Endothelial cell of umbilical vein (primary cell): Measurements from ENCODE around the gene PTPRO. TPM values are rescaled to one million over a fixed set of nuclear protein-coding genes. Genes with fewer than 3 reads are reported as not detected.

ENCODE experiments used
- BruUV-seq: library from RNA; stranded (reverse); fragments of 400-500 nt; replicated peaks from 2 replicates; lab custom pipeline; 2021; lab: Mats Ljungman, UMichigan
- CTCF ChIA-PET: fragments of 300-600, 350-600 bp; sonication (Branson Sonifier 250); formaldehyde crosslinking; loops from one replicate; lab custom pipeline; 2021; ENCODE audit warnings: antibody characterized with exemption, inconsistent platforms; lab: Charles Lee
- POLR2A ChIA-PET: fragments of 300-600, 350-600 bp; sonication (Branson Sonifier 250); formaldehyde crosslinking; loops from one replicate; lab custom pipeline; 2021; ENCODE audit warnings: antibody characterized with exemption, inconsistent platforms; lab: Charles Lee
- DNase-seq: peaks from one replicate; pipeline ENCODE4 v3.0.0-alpha.2; 2011; ENCODE audit warnings: low read depth, low spot score
- FAIRE-seq: peaks from 2 replicates; lab custom pipeline; 2011; peaks lifted over from hg19 to GRCh38; lab: Jason Lieb, UNC
- H2AFZ ChIP-seq: 2 replicates; pipeline ENCODE4 v1.6.0; 2012; ENCODE audit warnings: low read depth, low read length, control low read depth, inconsistent platforms
- H3K27ac ChIP-seq: 2 replicates; pipeline ENCODE4 v1.5.1; 2011; ENCODE audit warnings: low read depth, mild to moderate bottlenecking, control low read depth, low read length, moderate library complexity; ENCODE audit not compliant: insufficient read depth
- H3K27me3 ChIP-seq, 2 experiments: 2 replicates each; pipeline versions ENCODE4 v1.6.0 to v1.6.1; 2011; ENCODE audit warnings: low read length in 2 of 2, mixed read lengths in 1 of 2; ENCODE audit not compliant: control insufficient read depth in 2 of 2, insufficient read depth in 2 of 2
- H3K36me3 ChIP-seq, 2 experiments: 2 replicates in 1 of 2; 3 replicates in 1 of 2; pipeline ENCODE4 v1.5.1; 2011; ENCODE audit warnings: low read length in 2 of 2, mild to moderate bottlenecking in 1 of 2, moderate library complexity in 1 of 2; ENCODE audit not compliant: control insufficient read depth in 2 of 2, insufficient read depth in 2 of 2; ENCODE audit errors: extremely low read depth in 1 of 2
- H3K4me1 ChIP-seq: 3 replicates; pipeline ENCODE4 v1.5.1; 2011; ENCODE audit warnings: mild to moderate bottlenecking, low read length; ENCODE audit not compliant: control insufficient read depth, insufficient read depth; ENCODE audit errors: extremely low read depth
- H3K4me2 ChIP-seq: 2 replicates; pipeline ENCODE4 v1.6.1; 2011; ENCODE audit warnings: low read length, control low read depth, mixed read lengths; ENCODE audit not compliant: insufficient read depth
- H3K4me3 ChIP-seq, 3 experiments: fragments of 200-600 bp in 1 of 3; sonication (generic), shearing (Covaris generic) in 1 of 3; replicated peaks in 1 of 3; 2 replicates each; pipeline ENCODE4 v1.5.1; 2011 to 2016; ENCODE audit warnings: control low read depth in 3 of 3, low read length in 3 of 3, mild to moderate bottlenecking in 2 of 3, inconsistent platforms in 1 of 3, low read depth in 1 of 3, moderate library complexity in 1 of 3; ENCODE audit not compliant: insufficient read depth in 1 of 3
- H3K79me2 ChIP-seq: 2 replicates; pipeline ENCODE4 v1.6.0; 2012; ENCODE audit warnings: low read length, inconsistent platforms; ENCODE audit not compliant: control insufficient read depth, insufficient read depth
- H3K9ac ChIP-seq: replicated peaks from 2 replicates; pipeline ENCODE3; 2011; ENCODE audit warnings: low read length, control low read depth; ENCODE audit not compliant: insufficient read depth; ENCODE audit errors: extremely low read depth
- H3K9me1 ChIP-seq: replicated peaks from 3 replicates; pipeline ENCODE4 v1.6.0; 2011; ENCODE audit warnings: mild to moderate bottlenecking, low read length; ENCODE audit not compliant: control insufficient read depth, insufficient read depth; ENCODE audit errors: extremely low read depth
- H3K9me3 ChIP-seq: replicated peaks from 2 replicates; pipeline ENCODE4 v1.5.1; 2012; ENCODE audit warnings: low read length, inconsistent platforms; ENCODE audit not compliant: control insufficient read depth, insufficient read depth
- H4K20me1 ChIP-seq: replicated peaks from 2 replicates; pipeline ENCODE3; 2011; ENCODE audit warnings: mild to moderate bottlenecking, low read length; ENCODE audit not compliant: control insufficient read depth, insufficient read depth; ENCODE audit errors: extremely low read depth
- CTCF ChIP-seq, 2 donors: IDR thresholded peaks; 1 replicate in 1 of 2; 2 replicates in 1 of 2; pipeline ENCODE4 v1.5.1; 2011; ENCODE audit warnings: low read length in 2 of 2, mild to moderate bottlenecking in 2 of 2, moderate library complexity in 2 of 2, control low read depth in 1 of 2, inconsistent platforms in 1 of 2, low read depth in 1 of 2; ENCODE audit not compliant: insufficient read depth in 1 of 2; ENCODE audit errors: extremely low read depth in 1 of 2
- EZH2 ChIP-seq: IDR thresholded peaks from 2 replicates; pipeline ENCODE4 v1.6.1; 2012; ENCODE audit warnings: borderline replicate concordance, low read depth, mild to moderate bottlenecking, moderate library complexity, low read length, inconsistent platforms; ENCODE audit not compliant: severe bottlenecking
- FOS ChIP-seq: IDR thresholded peaks from 2 replicates; pipeline ENCODE4 v1.6.1; 2011; ENCODE audit warnings: mild to moderate bottlenecking, low read length, moderate library complexity, borderline replicate concordance; ENCODE audit not compliant: insufficient read depth
- GATA2 ChIP-seq: IDR thresholded peaks from 2 replicates; pipeline ENCODE4 v1.7.0; 2011; ENCODE audit warnings: low read depth, mild to moderate bottlenecking, moderate library complexity, mixed read lengths, low read length; ENCODE audit not compliant: insufficient read length, insufficient read depth
- JUN ChIP-seq: IDR thresholded peaks from 2 replicates; pipeline ENCODE4 v1.6.1; 2011; ENCODE audit warnings: borderline replicate concordance, low read depth; ENCODE audit not compliant: insufficient read length, insufficient read depth
- MAX ChIP-seq: IDR thresholded peaks from 2 replicates; pipeline ENCODE4 v1.6.1; 2011; ENCODE audit not compliant: insufficient read depth, insufficient read length
- MYC ChIP-seq: IDR thresholded peaks from one replicate; pipeline ENCODE4 v1.6.1; 2011; ENCODE audit warnings: mild to moderate bottlenecking, low read depth, low read length
- POLR2A ChIP-seq: IDR thresholded peaks from 2 replicates; pipeline ENCODE4 v1.6.1; 2012; ENCODE audit warnings: low read depth, mild to moderate bottlenecking, control low read depth, low read length
- POLR2AphosphoS5 ChIP-seq: IDR thresholded peaks from 2 replicates; pipeline ENCODE4 v1.6.1; 2012; ENCODE audit warnings: low read depth, mild to moderate bottlenecking, control low read depth, low read length, moderate library complexity; ENCODE audit not compliant: insufficient read depth
- dilution Hi-C: fragments of 300-500 bp; cut with MboI; formaldehyde crosslinking; loops from one replicate; pipeline ENCODE4 v1.15.0; 2019; ENCODE audit warnings: low sequenced_read_pairs; ENCODE audit not compliant: extremely low pct_ligation_motif_present
- intact Hi-C: fragments of 100-400 bp; cut with micrococcal nuclease; formaldehyde crosslinking; loops from one replicate; pipeline ENCODE4 v1.10.0; 2022
- polyA plus RNA-seq, 4 experiments: library from polyadenylated mRNA; depleted of rRNA in 3 of 4; stranded (reverse) in 3 of 4; unstranded in 1 of 4; fragments of >200 nt; gene quantifications; 2 replicates each; pipeline versions ENCODE4 v1.2.1 to v1.2.3, GENCODE V29; 2011 to 2012; ENCODE audit warnings: missing spikeins in 1 of 4
- total RNA-seq: library from RNA; stranded (reverse); gene quantifications from 2 replicates; pipeline ENCODE4 v1.2.3, GENCODE V29; 2021

PTPRO gene
- total and polyA plus RNA-seq, 2 donors (not counting 3 experiments of a cell fraction or from before 2014, with no cell fraction given): not detected

- Histone ChIP-seq H3K9me1 (no peaks in the 10 kb centered on the region), H4K20me1 (no peaks in the 10 kb centered on the region), H3K4me2 (no peak overlapping the region), H3K36me3 (no peaks in the 10 kb centered on the region), H2AFZ (no peak overlapping the region), H3K27me3 (no peaks in the 10 kb centered on the region), H3K9ac (no peak overlapping the region), H3K27ac (no peak overlapping the region), H3K79me2 (no peaks in the 10 kb centered on the region), H3K4me1 (no peaks in the 10 kb centered on the region), H3K4me3 (no peak overlapping the region), H3K9me3 (no peaks in the 10 kb centered on the region)
- DNase-seq (no peak), FAIRE-seq (no peak)
- ChIA-PET CTCF (no interaction called here), POLR2A (no interaction called here)
- dilution Hi-C loops (no loop called here), intact Hi-C loops (no loop called here)
- no peak for TF ChIP-seq GATA2
- TF ChIP-seq POLR2AphosphoS5: no peak
- no peak for TF ChIP-seq FOS
- TF ChIP-seq POLR2A: no peak
- TF ChIP-seq MYC: no peak
- no peak for TF ChIP-seq MAX
- TF ChIP-seq CTCF (IDR thresholded peaks at IDR 0.05; ENCODE audit: extremely low read depth in 1 of 2, insufficient read depth in 1 of 2, low read depth in 1 of 2, low read length in 2 of 2): no peak
- TF ChIP-seq EZH2: no peak
- TF ChIP-seq JUN: no peak
- no TSS peak for BruUV-seq
These were observed 33.5 kb downstream of the PTPRO start for GRCh38 chr12:15355766-15356165.
